HG03039 (cell line): ENCODE data around the gene GPR39.

Experiments
- ATAC-seq: cut with Tn5 transposase; IDR thresholded peaks from one replicate; pipeline ENCODE4 v1.9.1; 2021; ENCODE audit warnings: mild to moderate bottlenecking, moderate library complexity; ENCODE audit not compliant: unreplicated experiment

The GPR39 gene

DNA sequence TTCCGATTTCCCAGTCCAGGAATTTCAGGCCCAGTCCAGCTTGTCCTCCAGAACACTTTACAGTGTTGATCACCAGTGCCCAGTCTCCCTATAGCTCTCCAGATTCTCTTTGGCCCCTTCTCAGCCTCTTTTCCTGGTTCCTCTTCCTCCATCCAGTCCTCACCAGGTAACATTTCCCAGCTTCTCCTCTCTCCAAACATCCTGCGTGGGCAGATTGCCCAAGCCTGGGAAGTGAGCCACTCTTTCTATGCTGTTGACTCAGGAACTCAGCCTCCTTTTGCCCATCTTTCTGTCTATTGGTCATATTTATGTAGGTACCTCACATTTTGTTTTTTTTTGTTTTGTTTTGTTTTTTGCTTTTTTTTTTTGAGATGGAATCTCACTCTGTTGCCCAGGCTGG is 144.0 kb downstream of the GPR39 start:
- ATAC-seq, result no peak

DNA sequence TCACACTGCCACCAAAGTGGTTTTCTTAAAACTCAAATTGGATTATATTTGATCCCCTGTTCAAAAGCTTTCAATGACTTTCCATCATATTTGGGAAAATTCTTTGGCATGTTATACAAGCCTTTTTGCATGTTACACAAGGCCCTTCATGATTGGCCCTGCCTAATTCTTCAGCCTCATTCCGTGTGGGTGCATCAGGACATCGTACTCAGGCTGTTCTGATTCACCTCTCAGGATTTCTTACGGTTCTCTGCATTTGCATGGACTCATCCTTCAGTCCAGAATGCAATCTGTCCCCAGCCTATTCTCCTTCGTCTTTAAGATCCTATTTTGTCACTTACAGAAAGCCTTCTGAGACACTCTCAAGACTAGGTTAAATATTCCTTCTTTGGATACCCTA is 145.6 kb downstream of the GPR39 start:
- ATAC-seq, result no peak

DNA sequence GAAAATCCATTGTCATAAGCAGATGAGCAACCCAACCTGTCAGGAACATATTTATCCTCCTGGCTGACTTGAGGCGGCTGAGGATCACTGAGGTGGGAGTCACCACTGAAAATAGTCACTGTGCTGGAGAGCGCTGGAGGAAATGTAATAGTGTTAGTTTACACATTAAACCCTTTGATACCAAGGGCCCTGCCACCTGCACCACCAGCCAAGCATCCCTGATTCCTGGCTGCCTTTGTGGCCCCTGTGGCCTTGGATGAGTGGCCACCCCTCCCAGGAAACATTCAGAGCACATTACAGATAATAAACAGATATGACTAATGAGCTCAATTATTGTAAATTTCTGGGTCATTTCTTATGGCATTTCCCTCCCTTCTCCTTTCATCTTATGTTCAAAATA is 147.5 kb downstream of the GPR39 start:
- no peak for ATAC-seq

DNA sequence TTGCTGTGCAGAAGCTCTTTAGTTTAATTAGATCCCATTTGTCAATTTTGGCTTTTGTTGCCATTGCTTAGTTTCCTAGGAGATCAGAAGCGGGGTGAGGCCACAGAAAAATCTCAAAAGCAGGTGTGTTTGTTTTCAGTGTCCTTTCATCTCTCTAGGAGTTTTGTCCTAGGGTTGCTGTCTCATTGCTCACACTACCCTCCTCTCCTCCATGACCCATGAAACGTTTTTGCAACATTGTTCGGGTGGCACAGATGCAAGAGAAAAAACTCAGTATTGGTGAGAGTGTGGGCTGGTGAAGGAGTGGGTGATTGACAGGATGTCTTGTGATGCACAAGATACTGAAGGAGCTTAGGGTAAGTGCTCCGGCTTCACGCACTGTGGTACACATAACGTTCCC is 149.8 kb downstream of the GPR39 start:
- no peak for ATAC-seq

DNA sequence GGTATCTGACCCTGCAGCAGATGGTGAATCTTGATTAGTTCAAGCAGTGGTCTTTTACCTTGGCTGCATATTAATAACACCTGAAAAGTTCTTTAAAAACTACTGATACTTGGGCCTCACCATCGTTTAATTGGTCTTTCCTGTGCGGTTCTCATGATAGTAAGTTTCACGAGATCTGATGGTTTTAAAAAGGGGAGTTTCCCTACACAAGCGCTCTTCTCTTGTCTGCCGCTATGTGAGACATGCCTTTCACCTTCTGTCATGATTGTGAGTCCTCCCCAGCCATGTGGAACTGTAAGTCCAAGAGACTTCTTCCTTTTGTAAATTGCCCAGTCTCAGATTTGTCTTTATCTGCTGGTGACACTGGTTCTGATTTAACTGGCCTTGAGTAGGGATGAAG is 151.1 kb downstream of the GPR39 start:
- ATAC-seq, result no peak

DNA sequence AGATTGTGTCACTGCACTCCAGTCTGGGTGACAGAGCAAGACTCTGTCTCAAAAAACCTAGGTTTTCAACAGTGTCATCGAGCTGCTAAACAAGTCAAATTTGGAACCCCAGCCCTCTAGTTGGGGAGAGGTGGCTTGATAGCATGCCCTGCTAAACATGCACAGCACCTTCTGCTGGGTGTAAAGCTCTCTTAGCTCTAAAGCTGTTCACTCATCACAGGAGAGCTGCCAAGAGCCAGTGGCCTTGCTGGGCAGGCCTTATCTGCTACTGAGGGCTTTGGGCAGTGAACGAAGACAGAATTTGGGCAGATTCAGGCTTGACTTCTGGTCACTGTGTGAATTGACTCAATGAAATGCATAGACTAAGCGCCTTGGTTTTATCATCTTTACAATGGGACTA is 152.1 kb downstream of the GPR39 start:
- ATAC-seq, result no peak

DNA sequence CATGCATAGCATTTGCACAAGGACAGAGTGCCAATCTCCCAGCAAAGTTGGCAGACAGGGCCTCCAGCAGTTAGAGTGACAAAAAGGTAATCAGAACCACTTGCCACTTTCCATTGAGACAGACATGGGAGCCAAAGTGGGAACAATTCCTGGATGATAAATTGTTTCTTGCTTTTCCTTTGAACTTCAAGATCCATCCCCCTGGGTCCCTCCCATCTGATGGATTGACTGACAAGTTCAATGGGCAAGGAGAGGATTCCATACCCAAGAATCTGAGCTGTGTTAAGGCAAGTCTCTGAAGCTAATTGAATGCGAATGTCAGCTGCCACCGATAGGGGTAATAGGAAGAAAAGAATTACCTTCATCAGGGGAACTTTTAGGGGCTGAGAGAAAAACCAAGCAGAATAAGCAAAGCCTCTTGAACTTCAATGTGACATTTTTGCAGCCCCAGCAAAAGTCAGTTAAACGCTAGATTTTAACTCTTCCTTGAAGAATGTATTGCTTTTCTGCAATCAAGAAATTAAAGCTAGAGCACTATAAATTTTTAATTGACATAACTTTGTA is 156.9 kb downstream of the GPR39 start:
- no peak for ATAC-seq

DNA sequence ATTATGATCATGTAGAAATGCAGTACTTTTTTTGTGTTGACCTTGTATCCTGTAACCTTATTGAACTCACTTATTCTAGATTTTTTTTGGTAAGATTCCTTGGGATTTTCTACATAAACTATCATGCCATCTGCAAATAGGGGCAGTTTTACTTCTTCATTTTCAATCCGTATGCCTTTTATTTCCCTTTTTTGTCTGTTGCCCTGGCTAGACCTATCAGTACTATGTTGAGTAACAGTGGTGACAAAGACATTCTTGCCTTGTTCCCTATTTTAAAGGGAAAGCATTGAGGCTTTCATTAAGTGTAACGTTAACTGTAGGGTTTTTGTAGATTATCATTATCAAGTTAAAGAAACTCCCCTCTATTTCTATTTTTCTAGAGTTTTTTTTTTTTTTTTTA is 161.1 kb downstream of the GPR39 start:
- no peak for ATAC-seq

DNA sequence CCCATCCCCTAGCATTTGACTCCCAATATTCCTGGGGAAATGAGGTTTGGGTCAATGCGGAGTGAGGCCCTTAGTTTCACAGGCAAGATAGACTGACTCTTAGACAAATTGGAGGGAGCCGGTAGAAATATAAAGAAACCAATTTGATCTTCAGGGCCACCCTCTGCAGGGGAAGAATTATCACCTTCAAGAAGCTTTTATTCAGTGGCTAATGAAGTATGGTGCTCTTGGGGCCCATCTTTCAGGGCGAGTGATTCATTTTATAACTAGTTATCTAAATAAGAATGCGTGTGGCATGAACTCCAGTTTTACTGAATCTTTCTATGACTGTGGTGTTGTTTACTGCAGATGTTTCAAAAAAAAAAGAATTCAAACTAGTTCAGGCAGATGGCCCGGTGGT is 165.0 kb downstream of the GPR39 start:
- no peak for ATAC-seq

DNA sequence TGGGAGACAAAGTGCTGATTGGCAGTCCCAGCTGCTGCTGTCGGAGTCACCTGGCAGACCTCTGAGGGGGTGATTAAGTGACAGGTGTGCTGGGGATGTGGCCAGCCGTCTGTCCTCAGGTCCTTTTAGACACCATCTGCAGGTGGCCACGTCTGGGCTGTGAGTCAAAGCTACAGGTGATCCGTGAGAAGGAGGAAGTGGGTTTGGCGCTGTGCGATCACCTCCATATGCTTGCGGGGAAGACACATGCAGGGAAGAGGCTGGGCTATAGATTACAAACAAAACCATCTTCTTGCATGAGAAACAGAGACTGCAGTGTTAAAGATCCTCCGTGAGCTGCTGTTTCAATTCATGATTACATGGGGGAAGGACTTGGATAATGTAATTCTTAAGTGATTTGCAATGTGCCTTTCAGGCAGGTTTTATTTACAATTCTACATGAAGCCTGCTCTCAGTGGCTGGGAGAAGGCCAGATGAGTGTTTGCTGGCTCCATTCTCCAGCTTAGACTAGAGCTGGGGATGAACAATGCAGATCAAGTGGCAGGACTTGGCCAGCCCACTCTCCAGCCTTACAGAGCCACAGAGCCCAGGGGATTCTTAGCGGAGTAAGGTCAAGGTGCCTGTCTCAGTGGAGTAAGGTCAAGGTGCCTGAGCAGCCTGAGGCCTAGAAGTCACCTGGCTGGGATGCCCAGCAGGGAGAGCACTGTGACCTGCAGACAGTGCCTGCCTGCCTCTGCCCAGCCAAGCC is 165.6 kb downstream of the GPR39 start:
- ATAC-seq, result no peak

DNA sequence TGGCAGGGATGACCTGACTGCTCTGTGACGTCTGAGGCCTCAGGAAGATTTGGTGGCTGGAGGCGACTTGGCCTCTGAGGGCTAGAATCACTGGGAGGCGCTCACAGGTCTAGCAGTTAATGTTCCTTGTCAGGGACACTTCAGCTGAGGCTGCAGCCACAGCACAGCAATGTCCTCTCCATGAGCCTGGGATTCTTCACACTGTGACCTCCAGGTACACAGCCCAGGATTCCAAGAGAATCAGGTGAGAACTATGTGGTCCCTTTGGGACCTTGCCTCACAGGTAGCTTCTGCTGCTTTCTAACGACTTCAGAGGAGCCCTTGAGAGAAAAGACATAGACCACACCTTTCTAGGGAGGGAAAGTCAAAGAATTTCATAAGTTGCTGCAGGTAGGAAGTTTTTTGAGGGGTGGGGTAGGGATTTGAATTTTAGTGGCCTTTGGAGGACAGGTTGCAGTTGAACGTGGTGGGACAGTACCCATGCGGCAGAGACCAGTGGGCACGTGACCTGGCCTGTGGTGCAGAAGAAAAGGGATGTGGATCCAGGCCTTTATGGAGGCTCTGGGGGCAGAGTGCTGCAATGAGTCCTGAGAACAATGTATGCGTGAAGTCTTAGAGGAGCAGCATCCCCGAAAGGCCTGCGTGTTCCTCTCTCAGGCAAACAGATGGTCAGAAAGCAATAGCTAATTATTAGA is 167.2 kb downstream of the GPR39 start:
- no peak for ATAC-seq

DNA sequence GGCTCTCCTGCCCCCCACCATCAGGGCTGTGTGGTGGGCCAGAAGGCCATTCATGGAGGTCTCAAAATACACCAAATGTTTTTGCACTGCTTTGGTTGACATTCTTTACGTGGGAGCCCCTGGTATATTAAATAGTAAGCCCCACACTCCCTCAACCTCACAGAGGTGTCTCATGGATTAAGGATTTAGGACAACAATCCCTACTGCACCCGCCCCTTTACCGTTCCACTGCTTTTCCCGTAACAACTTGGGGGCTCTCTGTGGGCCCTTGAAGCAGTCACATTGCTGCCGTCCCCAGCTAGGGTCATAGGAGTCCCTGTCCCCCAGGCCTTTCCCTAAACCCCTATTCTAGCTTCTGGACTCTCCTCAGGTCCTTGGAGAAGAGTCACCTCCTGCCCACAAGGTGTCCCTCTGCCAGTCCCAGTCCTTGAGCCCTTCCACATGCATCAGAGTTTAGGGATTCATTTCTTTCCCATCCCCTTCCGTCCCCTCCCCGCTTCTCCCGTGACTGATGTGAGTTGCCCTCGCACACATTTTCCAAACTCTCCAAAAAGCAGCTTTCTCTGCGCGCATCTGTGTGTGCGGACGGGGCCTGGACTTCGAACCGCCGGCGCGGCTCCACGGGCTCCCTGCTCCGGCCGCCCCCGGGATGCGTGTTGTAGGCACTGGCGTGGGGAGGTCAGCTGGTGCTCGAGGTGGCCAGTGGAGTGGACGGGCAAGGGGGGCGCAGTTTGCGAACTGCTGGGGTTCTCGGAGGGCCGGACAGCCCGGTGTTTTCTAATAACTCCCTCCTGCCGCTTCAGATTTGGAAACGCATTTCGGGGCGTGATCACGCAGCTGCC is 168.6 kb downstream of the GPR39 start:
- ATAC-seq, result no peak

DNA sequence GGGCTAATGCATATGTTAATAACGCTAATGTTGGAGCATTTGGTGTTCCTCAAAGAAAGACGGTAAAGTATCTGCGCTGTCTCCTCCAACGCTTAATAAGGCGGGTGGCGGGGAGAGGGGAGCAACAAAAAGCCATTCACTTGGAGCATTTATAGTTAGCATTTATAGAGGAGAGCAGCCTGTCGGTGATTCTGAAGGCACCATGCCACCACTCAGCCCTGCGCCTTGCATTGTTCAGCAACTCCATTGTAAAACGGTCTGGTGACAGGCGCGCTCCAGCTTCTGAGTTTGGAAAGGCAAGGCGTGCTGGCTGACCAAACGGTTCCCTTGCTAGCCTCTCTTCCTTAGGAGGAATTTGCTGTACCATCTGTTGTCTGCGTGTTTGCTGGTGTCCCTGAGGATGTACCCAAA is 169.5 kb downstream of the GPR39 start:
- no peak for ATAC-seq

DNA sequence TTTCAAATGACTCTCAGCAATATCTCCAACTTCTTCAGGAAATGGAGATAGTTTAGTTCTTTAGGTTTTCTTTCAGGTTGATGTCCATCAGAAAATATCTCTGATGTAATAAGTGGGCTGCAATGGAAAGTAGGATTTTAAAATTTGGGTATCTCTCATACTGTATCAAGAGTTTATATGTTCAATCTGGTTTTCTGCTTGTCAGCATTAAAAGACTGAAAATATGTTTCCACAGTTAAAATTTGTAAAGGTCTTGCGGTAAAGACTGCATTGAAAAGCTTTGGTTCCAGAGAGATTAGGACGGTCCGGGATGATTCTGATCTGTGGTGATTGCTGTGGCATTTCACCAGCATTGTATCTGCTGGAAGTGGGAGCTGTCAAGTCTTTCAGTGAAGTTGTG is 170.2 kb downstream of the GPR39 start:
- no peak for ATAC-seq

DNA sequence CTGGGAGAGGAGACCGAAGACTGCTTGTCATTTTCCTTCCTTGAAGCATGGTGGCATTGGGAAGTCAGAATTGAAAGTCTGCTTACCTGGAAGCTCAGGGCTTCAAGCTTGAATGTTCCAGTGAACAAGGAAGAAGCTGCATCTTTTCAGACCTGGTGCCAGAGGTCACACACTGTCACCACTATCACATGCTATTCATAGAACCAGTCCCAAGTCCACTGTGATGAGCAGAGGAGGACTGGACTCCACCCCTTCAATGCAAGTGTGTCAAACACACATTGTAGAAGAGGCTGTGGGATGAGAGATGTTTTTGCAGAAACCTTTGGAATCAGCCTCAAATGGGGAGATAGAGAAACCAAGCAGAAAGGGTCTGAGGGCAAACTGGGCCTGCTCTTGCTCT is 172.0 kb downstream of the GPR39 start:
- no peak for ATAC-seq

DNA sequence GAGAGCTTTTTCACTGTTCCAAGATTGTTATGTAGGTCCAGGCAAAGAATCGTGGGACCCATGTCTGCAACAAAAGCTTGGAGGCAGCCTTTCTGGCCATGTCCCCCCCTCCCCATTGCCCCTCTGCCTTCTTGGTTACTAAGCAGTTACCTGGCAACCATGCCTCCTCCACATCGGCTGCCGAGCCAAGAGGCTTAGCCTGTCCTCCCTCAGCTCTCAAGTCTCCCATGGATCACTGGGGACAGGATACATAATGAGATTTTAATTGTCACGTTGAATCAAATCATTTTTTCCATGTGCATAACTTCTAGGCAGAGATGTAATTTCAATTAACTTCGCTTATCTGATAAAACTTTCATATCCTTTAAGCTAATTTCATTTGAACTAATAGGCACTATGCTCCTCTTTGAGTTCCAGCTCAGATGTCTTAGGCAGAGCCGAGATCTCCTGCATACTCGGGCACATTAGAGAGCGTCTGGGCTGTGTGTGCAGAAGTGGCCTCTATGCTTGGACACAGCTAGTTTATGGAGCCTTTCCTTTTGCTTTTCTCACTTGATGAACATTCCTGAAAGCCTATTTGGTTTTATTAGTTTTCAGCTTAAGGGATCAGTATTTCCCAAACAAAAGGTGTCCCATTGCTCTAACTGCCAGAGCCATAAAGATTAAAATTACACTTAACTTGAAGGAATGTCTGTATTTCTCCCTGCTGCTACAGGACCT is 172.7 kb downstream of the GPR39 start:
- no peak for ATAC-seq

DNA sequence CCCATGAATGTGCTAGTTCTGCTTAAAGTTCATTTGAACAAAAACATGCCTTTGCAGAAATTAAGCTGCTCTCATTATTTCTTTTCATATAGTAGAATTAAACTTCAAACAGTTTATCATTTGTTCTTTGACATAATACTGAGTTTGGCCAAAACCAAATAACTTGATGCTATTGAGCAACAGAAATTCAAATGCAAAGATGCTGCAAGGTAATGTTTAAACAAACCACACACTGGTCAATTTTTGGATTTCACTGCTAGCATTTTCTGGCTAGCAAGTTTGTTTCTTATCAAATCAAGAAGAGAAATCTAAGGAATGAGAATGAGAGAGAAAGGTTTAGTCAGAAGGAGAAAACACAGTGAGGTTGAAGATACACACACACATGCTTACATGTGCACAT is 173.4 kb downstream of the GPR39 start:
- ATAC-seq, result no peak

DNA sequence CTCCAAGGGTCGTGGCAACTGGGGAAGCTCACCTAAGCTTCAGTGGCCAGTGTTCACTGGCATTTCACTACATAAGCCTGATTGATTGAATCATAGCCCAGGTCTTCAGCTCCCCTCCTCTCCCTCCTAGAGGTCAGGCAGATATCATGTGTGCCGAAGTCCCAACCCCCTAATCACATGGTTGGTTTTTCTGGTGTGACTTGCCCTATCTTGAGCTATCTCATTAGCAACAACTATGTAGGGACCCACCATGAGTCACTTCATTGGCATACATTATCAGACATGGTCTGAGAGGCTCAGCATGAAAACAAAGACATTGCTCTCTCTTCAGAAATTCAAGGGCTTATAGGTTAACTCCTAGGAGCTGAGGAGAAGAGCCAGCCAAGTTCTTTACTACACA is 176.6 kb downstream of the GPR39 start:
- no peak for ATAC-seq

DNA sequence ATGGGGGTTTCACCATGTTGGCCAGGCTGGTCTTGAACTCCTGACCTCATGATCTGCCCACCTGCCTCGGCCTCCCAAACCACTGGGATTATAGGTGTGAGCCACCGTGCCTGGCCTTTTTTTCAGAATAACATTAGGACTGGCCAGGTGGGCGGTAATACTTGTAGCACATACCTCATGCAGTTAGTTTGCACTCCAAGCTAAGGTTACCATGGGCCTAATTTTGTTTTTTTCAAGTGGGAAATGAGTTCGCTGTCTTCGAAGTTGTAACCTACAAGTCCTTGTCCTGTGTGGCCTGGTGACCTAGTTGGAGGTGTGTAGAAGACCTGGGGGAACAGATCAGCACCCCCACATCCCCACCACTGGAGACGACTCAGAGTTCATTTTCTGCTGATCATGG is 178.6 kb downstream of the GPR39 start:
- ATAC-seq, result no peak

DNA sequence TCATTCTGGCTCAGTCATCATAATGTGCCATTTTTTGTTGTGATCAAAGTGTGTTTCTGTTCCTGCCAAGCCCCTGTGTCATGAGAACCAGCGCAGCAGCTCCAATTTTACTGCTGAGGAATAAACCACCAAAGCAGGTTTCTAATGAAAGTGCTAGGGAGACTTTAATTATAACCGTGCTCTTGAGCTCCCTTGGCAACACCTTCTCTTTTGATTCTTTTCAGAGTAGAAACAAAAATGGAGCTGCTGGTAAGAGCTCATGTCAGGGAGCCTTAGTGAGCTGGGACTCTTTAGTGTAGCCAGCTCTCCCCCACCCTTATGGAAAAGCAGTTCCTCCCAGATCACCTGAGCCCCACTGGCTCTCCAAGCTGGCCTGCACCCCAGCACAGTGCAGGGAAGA is 179.1 kb downstream of the GPR39 start:
- ATAC-seq, result no peak

DNA sequence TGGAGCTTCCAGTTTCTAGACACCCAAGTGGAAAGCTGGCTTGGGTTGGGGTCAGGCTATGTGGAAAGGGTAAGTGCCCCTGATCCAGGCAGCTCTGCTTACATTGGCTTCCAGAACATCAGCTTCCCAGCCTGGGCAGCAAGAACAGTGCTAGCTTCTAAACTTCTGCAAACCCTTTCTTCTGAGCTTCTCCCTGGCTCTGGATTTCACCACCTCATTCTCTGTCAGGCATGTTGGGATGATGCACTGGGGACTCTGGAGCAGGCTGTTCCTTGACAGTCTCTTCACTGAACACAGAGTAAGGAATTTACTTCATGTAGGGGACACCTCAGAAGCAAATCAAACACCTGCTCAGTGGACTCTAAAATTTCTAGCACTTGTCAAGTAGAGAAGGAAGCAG is 180.6 kb downstream of the GPR39 start:
- ATAC-seq, result no peak
